BLaER1 (cell line): Measurements from ENCODE around the gene FAM240B.

Experiments
- H3K27ac ChIP-seq: shearing (Covaris generic); formaldehyde crosslinking; 2 replicates; pipeline ENCODE4 v1.8.1; 2022
- H3K27me3 ChIP-seq: shearing (Covaris generic); formaldehyde crosslinking; 2 replicates; pipeline ENCODE4 v1.8.1; 2022
- H3K36me3 ChIP-seq: shearing (Covaris generic); formaldehyde crosslinking; 2 replicates; pipeline ENCODE4 v1.8.1; 2022
- H3K4me1 ChIP-seq: shearing (Covaris generic); formaldehyde crosslinking; 2 replicates; pipeline ENCODE4 v1.8.1; 2022
- H3K4me2 ChIP-seq: shearing (Covaris generic); formaldehyde crosslinking; 2 replicates; pipeline ENCODE4 v1.8.1; 2022
- H3K4me3 ChIP-seq: shearing (Covaris generic); formaldehyde crosslinking; 2 replicates; pipeline ENCODE4 v1.8.1; 2022
- H3K9ac ChIP-seq: shearing (Covaris generic); formaldehyde crosslinking; 2 replicates; pipeline ENCODE4 v1.8.1; 2022
- H3K9me3 ChIP-seq: shearing (Covaris generic); formaldehyde crosslinking; 2 replicates; pipeline ENCODE4 v1.8.1; 2022
- H4K20me1 ChIP-seq: shearing (Covaris generic); formaldehyde crosslinking; 2 replicates; pipeline ENCODE4 v1.8.1; 2022
- Cebpa-rat ChIP-seq: shearing (Covaris generic); IDR thresholded peaks from 2 replicates; pipeline ENCODE4 v1.8.1; 2022

The FAM240B gene

DNA sequence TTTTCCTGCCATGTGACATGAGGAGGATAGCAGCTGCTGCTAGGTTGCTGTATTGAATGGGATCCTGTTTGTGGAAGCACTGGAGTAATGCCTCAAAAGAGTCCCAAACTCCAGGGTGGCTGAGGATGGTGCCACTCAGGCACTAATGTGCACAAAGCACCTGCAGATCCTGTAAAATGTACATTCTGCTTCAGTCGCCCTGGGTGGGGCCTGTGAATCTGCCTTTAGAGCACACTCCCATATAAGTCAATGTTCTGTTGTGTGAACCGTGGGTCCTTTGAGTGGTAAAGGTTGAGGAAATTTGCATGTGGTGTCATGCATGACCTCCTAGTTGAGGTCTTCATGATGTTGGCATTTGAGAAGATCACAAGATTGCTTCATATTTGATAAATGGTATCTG is 67.9 kb downstream of the FAM240B start:
- H3K27ac ChIP-seq, result no peak overlapping the region
- H4K20me1 ChIP-seq, result no peaks in the 10 kb centered on the region
- no peaks in the 10 kb centered on the region for H3K9me3 ChIP-seq
- H3K4me1 ChIP-seq, result peaks cover 20% of the 10 kb centered on the region
- H3K27me3 ChIP-seq, result no peaks in the 10 kb centered on the region
- TF ChIP-seq Cebpa-rat, result no peak
- no peak overlapping the region for H3K4me3 ChIP-seq
- 0 out of 2 replicates have a peak overlapping the region, but pooled peaks have one; percentile 5 for H3K9ac ChIP-seq
- no peaks in the 10 kb centered on the region for H3K36me3 ChIP-seq
- H3K4me2 ChIP-seq, result peak overlapping the region; percentile 62

DNA sequence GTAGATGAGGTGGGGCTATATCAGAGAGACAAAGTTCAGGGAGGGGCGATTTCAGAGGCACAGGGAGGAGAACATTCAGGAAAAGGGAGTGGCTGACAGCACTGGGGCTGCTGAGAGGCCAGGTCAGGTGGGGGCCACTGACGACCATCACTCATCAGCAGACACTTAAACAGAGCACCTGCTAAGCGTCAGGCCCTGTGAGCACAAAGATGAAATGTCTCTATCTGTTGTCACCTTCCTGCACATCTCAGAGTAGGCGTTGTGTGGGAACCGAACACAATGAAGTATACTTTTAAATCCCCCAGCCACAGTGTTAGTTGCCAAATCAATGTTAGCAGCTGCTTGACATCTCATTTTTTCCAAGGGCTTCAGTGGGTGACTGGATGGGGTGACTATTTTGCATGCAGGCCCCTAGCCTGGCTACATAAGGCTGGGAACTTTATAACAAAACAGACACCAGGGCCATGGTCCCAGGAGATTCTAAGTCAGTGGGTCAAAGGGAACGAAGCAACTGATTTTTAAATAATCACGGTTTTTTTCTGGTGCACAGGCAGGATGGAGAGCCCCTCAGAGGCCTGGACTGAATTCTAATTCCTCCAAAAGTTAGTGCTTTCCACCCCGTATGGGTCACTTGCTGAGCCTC is 68.4 kb downstream of the FAM240B start:
- Histone ChIP-seq H3K4me1 (peaks cover 20% of the 10 kb centered on the region), H3K27me3 (no peaks in the 10 kb centered on the region), H3K9me3 (no peaks in the 10 kb centered on the region), H3K36me3 (no peaks in the 10 kb centered on the region), H4K20me1 (no peaks in the 10 kb centered on the region), H3K27ac (no peak overlapping the region), H3K9ac (0 out of 2 replicates have a peak overlapping the region, but pooled peaks have one; percentile 5), H3K4me2 (peak overlapping the region; percentile 62), H3K4me3 (no peak overlapping the region)
- TF ChIP-seq Cebpa-rat, result no peak

GRCh38 chr9:38650564-38650963 is 69.4 kb downstream of the FAM240B start:
- no peak overlapping the region for H3K27ac ChIP-seq
- peaks cover 20% of the 10 kb centered on the region for H3K4me1 ChIP-seq
- no peak overlapping the region for H3K4me3 ChIP-seq
- H3K4me2 ChIP-seq, result no peak overlapping the region
- H3K36me3 ChIP-seq, result no peaks in the 10 kb centered on the region
- H3K9me3 ChIP-seq, result no peaks in the 10 kb centered on the region
- no peak for TF ChIP-seq Cebpa-rat
- H3K27me3 ChIP-seq, result no peaks in the 10 kb centered on the region
- H4K20me1 ChIP-seq, result no peaks in the 10 kb centered on the region
- no peak overlapping the region for H3K9ac ChIP-seq

GRCh38 chr9:38649731-38650363 is 70.1 kb downstream of the FAM240B start:
- no peaks in the 10 kb centered on the region for H3K36me3 ChIP-seq
- H3K27me3 ChIP-seq, result no peaks in the 10 kb centered on the region
- no peaks in the 10 kb centered on the region for H4K20me1 ChIP-seq
- TF ChIP-seq Cebpa-rat, result no peak
- H3K4me2 ChIP-seq, result no peak overlapping the region
- H3K4me1 ChIP-seq, result peaks cover 21% of the 10 kb centered on the region
- H3K9ac ChIP-seq, result no peak overlapping the region
- H3K27ac ChIP-seq, result no peak overlapping the region
- no peak overlapping the region for H3K4me3 ChIP-seq
- H3K9me3 ChIP-seq, result no peaks in the 10 kb centered on the region

DNA sequence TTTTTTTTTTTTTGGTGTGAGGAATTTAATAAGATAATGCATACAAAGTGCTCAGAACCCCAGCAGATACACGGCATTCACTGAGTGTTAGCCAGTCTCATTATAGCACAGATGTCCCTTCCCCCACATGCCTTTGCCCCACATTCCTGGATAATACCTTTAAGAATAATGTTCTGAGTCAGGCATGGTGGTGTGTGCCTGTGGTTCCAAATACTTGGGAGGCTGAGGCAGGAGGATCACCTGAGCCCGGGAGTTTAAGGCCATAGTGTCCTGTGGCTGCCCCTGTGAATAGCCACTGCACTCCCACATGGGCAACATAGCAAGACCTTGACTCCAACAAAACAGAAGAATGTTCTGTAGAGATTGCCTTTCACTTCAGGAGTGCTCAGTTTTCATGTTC is 75.3 kb downstream of the FAM240B start:
- H3K27ac ChIP-seq, result no peak overlapping the region
- H3K27me3 ChIP-seq, result no peaks in the 10 kb centered on the region
- H3K9me3 ChIP-seq, result no peaks in the 10 kb centered on the region
- no peak overlapping the region for H3K4me3 ChIP-seq
- no peak overlapping the region for H3K9ac ChIP-seq
- peaks cover 27% of the 10 kb centered on the region for H3K4me1 ChIP-seq
- H3K4me2 ChIP-seq, result peak overlapping the region; percentile 85; the same call in 1 of the 2 replicates
- TF ChIP-seq Cebpa-rat, result no peak
- no peaks in the 10 kb centered on the region for H4K20me1 ChIP-seq
- no peaks in the 10 kb centered on the region for H3K36me3 ChIP-seq
